Fibroblast of peridontal ligament (primary cell): ENCODE measurements around the gene DNASE2.
A peak's percentile ranks its signal among the peaks of the same experiment; 100 is the strongest.

Experiments used
- DNase-seq: peaks from one replicate; pipeline ENCODE4 v3.0.0-alpha.2; 2010; ENCODE audit errors: extremely low read depth

DNASE2 gene

DNA sequence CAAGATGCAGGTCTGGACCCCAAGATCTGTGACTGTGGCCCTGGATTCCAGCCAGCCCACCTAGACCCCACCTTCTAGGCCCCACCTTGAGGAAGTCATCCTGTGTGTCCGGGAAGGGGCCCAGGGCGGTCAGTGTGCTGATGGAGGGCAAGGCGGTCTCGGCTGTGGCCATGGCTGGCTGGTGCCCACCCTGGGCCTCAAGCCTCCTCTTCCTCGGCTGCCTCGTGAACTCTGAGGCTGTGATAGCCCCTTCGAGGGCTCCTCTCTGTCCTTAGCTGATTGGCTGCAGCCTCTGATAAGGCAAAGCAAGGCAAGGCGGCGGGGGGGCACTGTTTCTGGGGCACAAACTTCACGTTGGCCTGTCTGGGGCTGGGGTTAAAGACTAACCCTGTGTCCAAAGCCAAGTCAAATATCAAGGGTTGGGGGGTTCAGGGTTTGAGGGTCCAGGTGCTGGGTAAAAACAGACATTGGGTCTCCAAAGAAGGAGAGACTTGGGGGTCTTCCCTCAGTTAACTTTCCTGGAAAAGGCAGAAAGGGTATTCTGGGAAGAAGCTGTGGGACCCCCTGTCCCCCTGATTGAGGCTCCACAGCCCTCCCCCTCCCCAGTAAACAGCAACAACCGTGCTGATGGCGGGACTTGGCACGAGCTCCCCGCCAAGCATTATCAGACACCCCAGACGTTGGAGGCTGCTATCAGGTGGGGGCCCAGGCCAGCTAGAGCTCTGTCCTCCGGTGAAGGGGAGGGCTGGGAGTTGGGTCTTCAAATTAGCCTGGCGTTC is 5.9 kb upstream of the DNASE2 start, which contains the start of gene KLF1:
KLF1 (minus strand) TSS at position 233 of the 779 bp plus-strand sequence; CDS start at position 172, 61 bp downstream.
- DNase-seq: no peak

DNA sequence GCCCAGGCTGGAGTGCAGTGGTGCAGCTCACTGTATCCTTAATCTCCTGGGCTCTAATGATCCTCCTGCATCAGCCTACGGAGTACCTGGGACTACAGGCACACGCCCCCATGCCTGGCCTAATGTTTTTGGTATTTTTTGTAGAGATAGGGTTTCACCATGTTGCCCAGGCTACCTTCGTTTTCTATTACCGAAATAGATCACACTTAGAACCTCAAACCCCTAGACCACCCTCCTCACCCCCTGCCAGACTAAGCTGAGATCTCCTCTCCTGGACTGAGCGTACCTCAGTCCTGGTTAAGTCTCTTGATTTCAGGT is 5.4 kb upstream of the DNASE2 start:
- no peak for DNase-seq

DNA sequence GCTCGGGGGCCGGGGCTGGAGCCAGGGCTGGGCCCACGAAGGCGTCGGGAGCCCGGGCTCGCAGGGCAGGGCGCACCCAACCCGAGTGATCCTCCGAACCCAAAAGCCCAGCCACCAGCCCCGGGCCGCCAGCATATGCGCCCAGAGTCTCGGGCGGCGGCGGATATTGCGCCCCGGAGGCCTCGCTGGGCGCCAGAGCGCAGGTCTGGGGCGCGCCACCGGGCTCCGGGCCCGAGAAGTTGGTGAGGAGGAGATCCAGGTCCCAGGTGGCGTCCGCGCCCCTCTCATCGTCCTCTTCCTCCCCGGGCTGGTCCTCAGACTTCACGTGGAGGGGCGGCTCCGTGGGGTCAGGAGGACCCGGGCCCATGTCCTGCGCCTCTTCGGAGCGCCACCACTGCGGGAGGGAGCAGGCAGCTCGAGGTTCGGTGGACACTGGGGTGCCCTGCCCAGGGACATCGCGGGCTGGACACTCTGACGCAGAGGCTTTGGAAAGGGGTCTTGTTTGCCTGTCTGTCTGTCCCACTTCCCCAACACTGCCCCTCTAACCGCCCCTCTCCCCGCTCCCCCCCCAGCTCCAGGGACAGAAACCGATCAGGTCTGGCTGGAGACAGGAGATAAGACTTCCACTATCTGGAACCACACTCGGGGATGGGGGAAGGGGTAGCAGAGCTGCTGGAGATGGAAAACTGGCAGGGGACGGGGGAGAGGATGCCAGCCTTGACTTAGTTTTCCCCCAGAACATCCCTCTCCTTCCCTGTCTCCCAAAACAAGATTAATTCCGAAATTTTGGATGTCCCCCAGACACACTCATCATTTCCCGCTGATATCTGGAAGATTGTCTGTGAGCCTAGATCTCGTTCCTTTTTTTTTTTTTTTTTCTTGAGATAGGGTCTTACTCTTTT is 4.8 kb upstream of the DNASE2 start:
- DNase-seq: no peak

DNA sequence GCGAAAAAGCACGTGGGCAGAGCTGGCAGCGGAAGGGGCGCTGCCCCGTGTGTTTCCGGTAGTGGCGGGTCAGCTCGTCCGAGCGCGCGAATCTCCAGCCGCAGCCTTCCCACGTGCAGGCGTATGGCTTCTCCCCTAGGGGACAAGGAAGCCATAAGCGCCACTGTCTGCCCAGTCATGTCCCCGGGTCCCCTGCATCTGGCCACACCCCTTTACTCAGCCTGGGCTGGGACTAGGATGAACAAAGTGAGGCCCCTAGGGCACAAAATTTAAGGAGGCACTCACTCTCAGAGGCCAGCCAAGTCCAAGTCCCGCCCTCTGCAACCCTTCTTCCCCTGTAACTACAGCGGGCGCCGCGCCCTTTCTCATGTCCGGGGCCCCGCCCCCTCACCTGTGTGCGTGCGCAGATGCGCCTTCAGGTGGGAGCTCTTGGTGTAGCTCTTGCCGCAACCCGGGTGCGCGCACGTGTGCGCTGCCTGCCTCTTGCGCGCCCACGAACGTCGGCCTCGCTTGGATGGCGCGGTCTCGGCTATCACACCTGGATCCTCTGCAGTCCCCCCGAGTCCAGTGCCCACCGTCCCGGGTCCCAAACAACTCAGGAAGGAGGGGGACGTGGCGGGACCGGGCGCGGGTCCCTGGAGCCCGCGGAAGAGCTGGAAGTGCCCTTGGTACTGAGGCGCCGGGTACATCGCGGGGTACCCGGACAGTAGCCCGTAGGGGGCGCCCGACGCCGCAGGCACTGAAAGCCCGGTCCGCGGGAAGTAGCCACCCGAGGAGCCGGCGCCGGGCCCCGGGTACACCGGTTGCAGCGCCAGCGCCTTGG is 3.9 kb upstream of the DNASE2 start:
- peak; percentile 25 for DNase-seq

DNA sequence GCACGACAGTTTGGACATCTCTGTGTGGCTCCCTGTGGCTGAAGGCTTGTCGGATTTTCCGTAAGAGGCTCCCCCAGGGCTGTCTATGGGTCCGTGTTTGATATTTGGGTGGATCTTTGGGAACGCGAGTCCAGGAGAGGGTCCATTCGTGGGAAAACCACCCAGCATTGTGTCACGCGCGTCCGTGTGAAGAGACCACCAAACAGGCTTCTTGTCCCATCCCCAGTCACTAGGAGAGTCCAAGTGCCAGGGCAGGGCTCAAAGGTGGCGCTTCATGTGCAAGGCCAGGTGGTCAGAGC is 3.3 kb upstream of the DNASE2 start:
- no peak for DNase-seq

DNA sequence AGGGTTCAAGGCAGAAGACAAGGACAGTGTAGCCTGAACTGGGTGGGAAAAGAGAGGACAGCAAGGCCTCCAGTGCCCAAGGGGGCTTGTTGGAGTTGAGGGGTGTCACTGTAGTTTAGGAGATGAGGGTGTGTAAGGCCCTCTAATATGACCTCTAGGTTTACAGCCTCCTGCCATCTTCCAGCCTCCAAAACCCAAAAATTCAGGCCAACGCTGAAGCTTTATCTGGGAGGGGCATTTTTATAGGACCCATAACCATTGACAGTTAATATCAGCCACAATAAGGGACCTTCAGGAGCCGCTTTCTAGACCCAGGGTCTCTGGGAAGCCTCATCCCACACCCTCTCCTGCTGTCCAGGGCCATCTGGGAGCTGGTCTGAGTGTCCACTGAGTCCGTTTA is 3.0 kb upstream of the DNASE2 start:
- DNase-seq: no peak

DNA sequence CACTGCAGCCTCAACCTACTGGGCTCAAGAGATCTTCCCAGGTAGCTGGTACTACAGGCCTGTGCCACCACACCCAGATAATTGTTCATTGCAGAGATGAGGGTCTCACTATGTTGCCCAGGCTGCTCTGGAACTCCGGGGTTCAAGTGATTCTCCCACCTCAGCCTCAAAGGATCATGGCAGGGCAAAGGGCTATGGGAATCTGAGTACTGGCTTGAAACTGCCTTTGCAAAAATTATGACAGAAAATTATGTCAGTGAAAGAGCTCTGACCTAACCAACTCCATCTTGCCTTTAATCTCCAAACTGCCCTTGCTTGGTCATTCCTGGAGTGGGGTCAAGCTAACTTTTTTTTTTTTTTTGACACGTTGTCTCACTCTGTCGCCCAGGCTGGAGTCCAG is 1.3 kb upstream of the DNASE2 start:
- DNase-seq: no peak

DNA sequence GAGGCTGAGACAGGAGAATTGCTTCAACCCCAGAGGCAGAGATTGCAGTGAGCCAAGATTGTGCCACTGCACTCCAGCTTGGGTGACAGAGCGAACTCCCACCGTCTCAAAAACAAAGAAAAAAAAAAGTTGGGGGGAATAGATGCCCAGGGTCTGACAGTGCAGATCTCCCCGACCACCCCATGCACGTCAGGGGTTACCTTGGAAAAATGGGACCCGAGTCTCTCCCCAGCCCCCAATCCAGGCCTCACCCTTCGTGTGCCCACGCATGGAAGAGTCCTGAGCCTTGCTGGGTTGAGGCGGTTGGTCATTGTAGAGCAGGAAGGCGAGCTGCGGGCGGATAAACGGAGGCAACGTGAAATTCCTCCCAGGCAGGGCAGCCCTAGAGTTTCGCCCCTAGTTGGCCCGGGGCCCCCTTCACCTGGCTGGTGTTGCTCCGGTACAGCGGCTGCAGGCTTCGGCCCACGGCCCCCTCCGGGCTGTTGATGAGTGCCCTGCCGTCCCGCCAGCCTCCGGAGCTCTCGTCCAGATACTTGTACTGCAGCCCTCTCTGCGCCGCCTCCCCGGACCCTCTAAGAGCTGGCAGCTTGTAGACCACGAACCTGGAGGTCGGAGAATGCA is 588 bp downstream of the DNASE2 start:
- DNase-seq: no peak

DNA sequence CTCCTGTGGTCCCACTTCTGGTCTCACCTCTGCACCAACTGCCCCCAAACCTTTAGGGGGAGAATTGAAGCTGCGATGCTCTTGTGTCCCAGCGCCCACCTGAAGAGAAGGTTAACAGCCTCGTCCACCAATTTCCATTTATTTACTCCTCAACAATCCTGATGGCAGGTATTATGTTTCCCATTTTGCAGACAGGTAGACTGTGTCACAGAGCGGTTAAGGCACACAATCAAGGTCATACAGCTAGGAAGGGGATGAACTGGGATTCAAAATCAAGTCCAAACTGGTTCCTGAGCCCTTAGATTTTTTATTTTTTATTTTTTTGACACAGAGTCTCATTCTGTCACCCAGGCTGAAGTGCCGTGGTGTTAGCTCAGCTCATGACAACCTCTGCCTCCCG is 6.2 kb downstream of the DNASE2 start:
- DNase-seq: no peak

DNA sequence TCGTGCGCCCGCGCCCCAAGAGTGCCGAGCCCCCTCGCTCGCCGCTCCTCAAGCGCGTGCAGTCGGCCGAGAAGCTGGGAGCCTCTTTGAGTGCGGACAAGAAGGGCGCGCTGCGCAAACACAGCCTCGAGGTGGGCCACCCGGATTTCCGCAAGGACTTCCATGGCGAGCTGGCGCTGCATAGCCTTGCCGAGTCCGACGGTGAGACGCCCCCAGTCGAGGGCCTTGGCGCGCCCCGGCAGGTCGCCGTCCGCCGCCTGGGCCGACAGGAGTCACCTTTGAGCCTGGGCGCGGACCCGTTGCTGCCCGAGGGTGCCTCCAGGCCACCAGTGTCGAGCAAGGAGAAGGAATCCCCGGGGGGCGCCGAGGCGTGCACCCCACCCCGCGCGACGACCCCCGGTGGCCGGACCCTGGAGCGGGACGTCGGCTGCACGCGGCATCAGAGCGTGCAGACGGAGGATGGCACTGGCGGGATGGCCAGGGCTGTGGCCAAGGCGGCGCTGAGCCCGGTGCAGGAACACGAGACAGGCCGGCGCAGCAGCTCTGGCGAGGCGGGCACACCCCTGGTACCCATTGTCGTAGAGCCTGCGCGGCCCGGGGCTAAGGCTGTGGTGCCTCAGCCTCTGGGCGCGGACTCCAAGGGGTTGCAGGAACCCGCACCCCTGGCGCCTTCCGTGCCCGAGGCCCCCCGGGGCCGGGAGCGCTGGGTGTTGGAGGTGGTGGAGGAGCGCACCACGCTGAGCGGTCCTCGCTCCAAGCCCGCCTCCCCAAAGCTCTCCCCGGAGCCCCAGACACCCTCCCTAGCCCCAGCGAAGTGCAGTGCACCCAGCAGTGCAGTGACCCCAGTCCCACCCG is 7.1 kb downstream of the DNASE2 start:
- DNase-seq: no peak

DNA sequence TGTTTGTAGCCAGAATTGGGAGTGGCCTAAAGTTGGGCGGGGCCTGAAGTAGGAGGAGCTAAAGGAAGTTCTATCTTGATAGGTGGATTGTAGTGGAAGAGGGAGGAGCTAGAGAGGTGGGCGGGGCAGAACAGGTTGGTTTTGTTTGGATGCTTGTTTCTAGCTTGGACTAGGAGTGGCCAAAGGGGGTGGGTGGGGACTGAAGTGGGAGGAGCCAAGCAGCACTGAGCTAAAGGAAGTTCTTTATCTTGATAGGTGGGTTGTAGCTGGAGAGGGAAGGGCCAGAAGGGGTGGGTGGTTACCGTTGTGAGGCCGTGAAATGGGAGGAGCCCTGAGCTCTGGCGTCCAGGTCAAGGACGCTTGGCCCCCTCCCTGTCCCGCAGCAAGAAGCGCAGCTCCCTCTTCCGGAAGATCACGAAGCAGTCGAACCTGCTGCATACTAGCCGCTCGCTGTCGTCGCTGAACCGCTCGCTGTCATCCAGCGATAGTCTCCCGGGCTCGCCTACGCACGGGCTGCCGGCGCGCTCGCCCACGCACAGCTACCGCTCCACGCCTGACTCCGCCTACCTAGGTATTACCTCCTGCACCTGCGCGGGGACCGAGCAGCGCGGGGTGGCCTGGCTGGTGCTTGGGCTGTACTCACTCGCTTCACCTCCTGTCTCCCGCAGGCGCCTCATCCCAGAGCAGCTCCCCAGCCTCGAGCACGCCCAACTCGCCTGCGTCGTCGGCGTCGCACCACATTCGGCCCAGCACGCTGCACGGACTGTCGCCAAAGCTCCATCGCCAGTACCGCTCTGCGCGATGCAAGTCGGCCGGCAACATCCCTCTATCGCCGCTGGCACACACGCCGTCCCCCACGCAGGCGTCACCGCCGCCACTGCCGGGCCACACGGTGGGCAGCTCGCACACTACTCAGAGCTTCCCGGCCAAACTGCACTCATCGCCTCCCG is 8.0 kb downstream of the DNASE2 start:
- no peak for DNase-seq

DNA sequence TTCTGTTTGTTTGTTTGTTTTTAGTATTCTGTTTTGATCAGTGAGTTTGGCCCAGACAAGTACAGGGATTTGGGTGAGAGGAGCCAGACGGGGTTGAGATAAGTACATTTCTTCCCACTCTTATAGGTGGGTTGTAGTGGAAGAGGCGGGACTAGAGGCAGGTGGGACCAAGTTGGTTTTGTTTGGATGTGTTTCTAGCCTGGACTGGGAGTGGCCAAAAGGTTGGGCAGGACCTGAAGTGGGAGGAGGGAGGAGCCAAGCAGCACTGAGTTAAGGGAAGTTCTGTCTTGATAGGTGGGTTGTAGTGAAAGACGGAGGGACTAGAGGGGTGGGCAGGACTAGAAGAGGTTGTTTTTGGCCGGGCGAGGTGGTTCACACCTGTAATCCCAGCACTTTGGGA is 9.0 kb downstream of the DNASE2 start:
- no peak for DNase-seq

DNA sequence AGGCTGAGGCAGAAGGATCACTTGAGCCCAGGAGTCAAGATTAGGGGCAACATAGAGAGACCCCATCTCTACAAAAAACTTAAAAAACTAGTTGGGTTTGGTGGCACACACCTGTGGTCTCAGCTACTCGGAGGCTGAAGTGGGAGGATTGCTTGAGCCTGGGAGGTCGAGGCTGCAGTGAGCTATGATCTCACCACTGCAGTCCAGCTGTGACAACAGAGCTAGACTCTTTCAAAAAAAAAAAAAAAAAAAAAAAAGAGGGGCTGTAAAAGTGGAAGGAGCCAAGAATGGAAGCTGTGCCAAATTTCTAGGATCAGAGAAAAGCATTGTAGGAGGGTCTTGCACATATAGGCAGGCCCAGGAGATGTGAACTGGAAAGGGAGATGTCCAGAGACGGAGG is 9.6 kb downstream of the DNASE2 start:
- no peak for DNase-seq

DNA sequence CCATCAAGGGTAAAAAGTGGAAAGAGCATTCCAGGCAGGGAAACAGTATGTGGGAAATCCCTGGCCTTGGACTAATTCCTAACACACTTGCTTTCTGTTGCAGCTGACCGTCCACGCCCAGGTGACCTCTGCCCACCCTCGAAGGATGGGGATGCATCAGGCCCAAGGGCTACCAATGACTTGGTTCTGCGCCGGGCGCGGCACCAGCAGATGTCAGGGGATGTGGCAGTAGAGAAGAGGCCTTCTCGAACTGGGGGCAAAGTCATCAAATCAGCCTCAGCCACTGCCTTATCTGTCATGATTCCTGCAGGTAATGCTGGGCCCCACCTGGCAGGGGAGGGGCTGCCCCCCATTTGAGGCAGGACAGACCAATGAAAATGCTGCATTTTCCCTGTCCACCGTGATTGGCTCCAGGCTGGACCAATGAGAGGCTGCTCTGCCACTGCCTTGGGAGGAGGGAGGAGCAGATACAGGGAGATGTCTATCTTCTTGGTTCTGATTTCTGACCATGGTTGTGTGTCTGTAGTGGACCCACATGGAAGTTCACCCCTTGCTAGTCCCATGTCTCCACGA is 12.6 kb downstream of the DNASE2 start:
- DNase-seq: no peak

DNA sequence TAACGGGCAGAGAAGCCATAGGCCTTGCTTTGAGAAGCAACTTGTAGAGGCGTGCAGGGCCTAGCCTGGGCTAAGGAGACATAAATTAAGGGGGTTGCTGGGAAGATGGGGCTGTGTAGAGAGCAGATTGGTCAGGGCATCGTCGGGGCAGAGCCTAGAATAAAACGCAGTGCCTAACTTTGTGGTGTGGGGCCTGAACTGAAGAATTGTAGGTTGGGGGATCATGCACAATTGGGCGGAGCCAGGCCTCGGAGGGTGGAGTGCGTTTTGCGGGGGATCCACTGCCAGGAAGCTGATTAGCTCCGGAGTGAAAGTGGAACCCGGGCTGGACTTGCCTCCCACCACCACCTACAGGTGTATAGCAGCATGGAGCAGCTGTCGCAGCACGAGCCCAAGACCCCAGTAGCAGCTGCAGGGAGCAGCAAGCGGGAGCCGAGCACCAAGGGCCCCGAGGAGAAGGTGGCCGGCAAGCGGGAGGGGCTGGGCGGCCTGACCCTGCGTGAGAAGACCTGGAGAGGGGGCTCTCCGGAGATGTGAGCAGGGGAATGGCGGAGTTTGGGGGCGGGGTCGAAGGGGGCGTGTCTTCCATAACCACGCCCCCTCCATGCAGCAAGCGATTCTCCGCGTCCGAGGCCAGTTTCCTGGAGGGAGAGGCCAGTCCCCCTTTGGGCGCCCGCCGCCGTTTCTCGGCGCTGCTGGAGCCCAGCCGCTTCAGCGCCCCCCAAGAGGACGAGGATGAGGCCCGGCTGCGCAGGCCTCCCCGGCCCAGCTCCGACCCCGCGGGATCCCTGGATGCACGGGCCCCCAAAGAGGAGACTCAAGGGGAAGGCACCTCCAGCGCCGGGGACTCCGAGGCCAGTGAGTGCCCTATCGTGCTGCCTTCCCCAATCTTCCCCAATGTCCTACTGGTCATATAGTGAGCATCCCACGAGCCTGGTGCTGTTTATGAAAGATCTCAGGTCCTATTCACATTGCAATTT is 13.8 kb downstream of the DNASE2 start:
- DNase-seq: peak; percentile 34

DNA sequence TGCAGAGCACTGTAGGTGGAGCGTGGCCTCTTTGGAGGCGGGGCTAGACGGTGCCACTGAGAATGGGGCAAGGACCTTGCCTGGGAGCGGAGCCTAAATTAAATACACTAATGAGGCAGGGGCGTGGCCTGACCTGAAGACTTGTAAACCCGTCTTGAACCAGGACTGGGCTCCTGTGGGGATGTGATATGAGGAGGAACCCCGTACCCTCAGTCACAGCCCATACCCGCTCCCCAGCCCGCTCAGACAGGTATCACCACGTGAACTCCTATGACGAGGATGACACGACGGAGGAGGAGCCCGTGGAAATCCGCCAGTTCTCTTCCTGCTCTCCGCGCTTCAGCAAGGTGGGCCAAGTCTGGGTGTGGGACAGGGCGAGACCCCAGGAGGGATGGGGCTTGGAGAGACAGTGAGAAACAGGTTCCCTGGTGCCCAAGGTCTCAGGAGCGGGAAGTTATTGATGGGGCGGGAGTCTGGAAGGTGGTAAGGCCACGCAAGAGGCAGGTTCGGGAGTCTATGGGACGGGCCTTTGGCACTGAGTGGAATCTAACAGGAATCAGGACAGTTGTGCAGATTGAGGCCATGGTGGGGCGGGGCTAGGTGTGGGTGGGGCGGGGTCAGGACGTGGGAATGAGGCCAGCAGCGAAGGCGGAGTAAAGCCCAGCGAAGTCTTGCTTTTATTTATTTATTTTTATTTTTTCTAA is 14.7 kb downstream of the DNASE2 start:
- DNase-seq: no peak

DNA sequence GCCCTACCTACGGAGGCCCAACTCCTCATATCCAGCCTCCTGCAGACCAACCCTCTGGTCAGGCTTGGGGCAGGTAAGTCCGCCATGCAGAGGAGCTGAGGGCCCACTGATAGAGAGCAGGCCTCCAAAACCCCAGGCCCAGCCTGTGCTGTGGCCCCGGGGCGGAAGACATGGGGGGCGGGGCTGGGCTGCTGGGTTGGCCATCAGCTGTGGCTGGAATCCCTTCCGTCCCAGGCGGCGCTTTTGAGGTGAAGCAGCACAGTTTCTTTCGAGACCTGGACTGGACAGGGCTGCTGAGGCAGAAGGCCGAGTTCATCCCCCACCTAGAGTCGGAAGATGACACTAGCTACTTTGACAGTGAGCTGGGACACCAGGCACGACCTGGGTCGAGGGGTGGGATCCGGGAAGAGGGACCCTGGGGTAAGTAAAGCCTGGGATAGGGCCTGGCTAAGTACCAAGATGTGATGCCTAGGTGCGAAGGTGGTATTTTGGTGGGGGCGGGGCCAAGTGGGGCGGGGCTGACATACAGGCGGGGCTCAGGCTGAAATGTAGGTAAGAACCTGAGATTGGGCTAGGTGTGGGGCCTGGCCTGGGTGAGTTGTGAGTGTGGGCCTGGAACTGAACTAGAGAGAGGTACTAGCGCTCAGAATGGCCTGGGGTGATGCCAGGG is 15.4 kb downstream of the DNASE2 start:
- DNase-seq: no peak
